Glomerular visceral epithelial cell (primary cell): Measurements from ENCODE around the gene WWC1.
"Not testable (repeated sequence)": the region's sequence is repeated elsewhere in the genome, so short reads cannot be mapped to it uniquely, and the experiment has no call there.

Source experiments
- DNase-seq: peaks from one replicate; pipeline ENCODE4 v3.0.0-alpha.2; 2016; ENCODE audit errors: extremely low spot score

WWC1 gene

DNA sequence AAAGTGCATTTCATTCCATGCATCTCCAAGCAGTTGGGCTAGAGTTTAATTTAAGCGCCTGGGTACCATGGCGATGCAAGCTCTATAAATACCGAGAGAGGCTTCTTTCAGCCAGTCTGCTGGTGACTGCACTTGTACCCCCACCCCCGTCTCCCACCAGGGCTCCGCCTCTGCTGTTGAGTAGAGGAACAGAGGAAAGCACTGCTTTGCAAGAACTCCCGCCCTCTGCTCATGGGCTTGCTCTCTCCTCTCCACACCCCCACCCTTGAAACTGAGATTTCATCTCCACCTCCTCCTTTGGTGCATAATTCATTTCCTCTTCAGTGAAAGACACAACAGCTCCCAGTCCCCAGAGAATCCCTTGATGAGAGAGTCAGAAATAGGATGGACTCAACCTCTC, 5.1 kb upstream of the WWC1 start:
- DNase-seq, result no peak

DNA sequence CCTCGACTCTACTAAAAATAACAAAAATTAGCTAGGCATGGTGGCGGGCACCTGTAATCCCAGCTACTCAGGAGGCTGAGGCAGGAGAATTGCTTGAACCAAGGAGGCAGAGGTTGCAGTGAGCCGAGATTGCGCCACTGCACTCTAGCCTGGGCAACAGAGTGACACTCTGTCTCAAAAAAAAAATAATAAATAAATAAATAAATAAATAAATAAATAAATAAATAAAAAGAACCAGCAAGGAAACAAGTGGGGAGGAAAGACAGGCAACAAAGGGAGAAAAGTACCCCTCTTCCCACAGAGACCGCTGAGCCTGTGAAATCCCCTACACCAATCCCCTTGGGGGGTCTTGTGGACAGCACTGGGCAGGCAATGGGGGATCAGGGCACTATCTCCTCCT, 4.6 kb upstream of the WWC1 start:
- not testable (repeated sequence) for DNase-seq

DNA sequence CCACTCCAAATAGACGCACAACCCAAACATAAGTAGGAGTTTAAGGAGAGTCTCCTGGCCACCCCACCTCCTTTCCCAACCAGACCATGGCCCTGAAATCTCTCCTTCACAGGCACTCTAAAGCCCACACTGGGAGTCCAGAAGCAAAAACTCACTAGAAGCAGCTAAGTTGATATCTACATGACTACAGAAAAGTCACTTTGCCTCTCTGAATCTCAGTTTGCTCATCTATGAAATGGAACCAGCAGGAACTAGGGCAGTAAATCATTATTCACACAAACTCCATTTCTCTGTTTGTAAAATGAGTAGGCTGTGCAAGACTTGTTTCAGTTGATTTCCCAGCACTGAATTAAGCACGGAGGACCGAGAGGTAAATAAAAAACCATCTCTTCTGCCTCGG, 4.1 kb upstream of the WWC1 start:
- no peak for DNase-seq

DNA sequence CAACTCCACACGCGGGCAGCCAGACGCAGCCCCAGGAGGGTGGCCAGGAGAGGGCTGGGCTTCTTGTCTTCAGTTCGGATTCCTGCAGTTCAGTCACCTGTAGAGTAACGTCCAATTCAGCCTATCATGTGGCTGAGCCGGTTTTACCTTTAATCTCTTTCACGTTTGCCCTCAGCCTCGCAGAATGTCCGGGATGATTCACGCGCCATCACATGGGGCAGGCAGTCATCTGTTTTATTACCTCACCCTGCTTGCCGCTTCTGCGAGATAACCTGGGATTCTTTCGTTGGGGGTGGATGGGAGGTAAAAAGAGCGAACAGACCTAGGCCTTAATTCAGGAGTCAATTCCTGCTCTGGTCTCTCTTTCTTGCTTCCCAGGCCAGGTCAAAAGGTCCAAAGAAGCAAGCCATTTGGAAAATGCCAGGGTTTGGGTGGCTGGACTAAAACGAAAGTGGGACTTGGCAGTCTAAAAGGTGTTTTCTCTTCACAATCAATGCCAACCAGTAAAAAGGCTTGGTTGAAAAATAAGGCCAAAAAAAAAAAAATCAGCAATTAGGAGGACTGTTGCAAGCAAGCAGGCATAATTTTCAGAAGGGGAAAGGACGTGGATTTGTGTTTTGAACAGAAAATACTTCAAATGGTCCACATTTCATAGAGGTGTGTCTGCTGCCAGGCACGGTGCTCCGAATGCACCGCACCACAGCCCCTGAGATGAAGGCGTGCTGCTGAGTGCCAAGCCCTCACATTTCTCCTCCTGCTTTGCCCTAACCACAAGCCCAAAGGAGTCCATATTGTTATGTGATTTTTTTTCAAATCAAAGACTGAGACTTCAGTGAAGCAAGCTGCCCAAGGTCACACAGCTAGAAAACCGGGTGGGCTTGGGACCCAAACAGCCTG, 2.8 kb upstream of the WWC1 start:
- DNase-seq, result peak; percentile 93

DNA sequence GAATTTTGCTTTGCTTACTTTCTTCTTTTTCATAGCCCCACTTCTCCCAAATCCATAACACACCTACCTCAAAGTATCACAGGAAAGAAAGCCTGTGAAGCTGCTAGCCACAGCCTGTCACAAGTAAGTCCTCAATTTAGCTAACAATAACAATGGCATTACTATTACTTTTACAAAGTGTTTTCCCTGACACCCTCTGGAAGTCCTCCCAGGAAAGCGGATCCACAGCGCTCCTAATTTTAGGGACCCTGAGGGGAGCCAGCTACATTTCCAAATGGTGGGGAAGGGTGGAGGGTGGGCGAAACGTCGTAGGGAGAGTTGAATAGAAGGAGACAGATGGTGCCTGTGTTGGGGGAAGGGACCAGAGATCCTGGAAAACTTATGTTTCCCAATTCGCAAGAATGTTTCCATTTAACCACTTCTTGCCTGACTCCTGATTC, 523 bp upstream of the WWC1 start:
- DNase-seq, result no peak

DNA sequence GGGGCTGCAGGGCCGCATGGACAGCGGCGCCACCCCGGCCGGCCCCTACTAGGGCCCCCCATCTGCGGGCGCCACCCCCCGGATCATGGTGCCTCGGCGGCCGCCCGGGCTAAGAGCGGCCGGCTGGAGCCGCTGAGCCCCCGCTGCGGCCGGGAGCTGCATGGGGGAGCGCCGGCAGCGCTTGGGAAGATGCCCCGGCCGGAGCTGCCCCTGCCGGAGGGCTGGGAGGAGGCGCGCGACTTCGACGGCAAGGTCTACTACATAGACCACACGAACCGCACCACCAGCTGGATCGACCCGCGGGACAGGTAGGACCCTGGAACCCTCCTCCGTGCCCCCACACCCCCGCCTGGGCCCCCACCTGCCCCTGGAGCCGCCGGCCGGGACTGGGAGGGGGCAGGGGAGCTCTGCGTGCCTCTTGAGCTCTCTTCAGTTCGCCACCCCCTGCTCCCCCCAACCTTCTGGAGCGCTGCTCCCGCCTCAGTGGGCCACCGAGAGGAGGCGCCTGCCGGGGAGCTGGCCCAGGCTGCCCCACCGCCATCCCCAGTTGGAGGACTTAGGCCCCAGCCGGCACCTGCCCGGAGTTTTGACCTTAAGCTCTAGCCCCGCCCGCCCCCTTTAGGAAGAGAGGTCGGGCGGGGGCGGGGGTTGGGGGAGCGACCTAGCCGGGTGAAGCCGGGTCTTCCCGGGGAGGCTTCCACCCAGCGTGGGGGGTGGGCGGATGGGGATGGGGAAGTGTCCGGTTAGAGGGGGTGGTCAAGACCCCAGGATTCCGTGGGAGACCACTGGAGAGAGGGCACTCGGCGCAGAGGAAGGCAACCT, 730 bp downstream of the WWC1 start:
- no peak for DNase-seq

DNA sequence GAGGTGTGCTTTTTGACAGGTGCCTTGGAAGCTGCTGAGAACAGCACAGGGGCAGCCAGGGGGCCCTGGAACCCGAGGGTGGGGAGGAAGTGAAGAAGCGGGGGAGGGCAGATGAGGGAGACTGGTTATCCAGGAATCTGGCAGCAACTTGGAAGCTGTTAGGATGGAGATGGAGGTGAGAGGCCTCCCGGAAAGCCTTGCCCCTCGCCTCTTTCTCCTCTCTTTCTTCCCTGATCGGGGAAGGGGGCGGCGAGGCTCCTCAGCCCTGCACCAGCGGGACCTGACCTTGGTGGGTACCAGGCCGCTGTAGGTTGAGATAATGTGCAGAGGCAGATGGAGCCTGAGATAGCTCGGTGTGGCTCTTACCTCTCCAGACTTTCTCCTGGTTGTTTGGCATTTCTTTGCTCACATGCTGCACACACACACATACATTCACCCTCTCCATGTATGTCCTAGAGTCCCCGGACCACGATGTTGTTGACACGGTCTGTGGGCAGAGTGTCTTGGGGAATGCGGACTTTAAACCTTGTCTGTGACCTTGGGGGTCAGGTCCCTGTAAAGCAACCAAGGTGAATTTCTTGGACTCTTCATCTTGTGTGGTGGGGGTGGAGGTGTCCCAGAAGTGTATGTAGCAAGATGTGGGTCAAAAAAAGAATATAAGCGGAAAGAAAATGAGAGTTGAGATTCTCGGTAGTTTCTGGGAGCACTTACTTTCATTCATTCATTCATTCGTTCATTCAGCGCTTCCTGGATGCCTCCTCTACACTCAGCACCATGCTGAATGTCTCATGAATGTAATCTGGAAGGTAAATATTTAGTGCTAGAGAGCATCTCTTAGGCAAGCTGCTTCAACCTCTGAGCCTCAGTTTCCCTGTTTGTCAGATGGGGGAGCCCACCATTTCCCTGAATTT, 1.6 kb downstream of the WWC1 start:
- DNase-seq, result no peak

DNA sequence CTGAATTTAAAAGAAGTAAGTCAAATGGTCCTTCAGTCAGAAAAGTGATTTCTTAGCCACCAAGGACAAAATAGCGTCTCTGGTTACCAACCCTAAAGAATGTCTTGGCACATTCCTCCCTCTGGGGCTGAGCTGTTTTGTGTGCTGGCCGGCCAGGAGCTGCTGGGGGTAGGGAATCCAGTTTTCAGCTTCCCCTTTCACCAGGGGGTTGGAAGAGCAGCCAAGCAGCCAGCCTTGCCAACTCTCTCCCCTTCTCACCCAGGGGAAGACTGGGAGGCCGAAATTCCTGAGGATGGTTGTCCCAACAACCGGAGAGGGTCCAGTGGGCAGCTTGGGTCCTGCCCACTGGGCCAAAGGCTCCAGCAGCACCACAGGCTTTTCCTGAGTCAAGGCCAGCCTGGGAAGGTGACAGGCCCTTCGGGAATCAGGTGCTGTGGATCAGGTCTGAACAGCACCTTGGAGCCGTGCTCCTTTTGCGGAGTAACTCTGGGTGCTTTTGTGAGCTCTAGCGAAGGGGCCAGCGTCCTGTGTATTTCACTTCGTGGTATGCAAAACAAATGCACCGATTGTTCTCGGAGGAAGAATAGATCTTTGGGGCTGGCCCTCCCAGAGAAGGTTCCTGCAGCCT, 4.2 kb downstream of the WWC1 start:
- peak; percentile 95 for DNase-seq

DNA sequence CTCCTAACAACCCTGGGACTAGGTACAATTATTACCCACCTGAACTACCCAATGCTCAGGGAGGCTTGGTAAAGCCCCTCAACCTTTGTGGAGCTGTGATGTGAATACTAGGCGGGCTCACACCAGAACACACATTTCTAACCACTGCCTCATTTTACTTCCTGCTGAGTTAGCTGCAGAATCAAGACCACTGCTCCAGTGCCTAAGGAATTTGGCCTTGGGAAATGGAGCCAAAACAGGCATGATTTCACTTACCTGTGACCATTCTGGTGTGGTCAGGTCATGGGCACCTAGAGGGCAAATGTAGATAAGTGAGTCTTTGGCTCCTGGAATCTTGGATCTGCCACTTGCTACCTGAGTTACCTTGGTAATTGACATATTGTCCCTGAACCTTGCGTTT, 5.2 kb downstream of the WWC1 start:
- no peak for DNase-seq

DNA sequence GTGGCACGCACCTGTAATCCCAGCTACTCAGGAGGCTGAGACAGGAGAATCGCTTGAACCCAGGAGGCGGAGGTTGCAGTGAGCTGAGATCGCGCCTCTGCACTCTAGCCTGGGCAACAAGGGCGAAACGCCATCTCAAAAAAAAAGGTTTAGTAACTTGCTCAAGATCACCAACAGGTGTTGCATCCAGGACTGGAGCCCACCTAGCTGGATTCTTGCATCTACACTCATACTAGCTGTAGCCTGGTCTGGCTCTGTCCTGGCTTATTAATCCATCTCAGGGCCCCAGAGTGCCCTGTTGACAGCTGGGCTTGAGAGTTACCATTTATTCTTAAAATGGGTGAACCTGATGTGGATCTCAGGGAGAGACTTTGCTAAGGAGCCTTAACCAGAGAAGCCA, 7.5 kb downstream of the WWC1 start:
- DNase-seq, result no peak

DNA sequence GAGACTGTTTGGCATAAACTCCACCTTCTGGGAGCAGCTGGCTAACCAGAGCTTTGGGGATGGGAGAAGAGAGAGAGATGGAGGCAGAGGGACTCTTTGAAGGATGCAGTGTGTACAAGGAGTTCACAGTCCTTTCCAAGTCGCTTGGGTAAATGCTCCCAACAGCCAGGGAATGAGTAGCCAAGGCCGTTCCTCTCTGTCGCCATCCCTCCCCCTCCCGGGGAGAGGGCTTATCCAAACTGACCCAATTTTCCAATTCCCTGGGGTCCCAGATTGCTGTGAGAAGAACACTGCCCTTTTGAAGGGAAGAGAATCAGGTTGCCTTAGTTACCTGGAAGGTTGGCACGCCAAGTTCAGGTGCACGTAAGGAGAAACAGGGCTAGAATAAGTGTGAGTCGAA, 7.9 kb downstream of the WWC1 start:
- DNase-seq, result no peak

DNA sequence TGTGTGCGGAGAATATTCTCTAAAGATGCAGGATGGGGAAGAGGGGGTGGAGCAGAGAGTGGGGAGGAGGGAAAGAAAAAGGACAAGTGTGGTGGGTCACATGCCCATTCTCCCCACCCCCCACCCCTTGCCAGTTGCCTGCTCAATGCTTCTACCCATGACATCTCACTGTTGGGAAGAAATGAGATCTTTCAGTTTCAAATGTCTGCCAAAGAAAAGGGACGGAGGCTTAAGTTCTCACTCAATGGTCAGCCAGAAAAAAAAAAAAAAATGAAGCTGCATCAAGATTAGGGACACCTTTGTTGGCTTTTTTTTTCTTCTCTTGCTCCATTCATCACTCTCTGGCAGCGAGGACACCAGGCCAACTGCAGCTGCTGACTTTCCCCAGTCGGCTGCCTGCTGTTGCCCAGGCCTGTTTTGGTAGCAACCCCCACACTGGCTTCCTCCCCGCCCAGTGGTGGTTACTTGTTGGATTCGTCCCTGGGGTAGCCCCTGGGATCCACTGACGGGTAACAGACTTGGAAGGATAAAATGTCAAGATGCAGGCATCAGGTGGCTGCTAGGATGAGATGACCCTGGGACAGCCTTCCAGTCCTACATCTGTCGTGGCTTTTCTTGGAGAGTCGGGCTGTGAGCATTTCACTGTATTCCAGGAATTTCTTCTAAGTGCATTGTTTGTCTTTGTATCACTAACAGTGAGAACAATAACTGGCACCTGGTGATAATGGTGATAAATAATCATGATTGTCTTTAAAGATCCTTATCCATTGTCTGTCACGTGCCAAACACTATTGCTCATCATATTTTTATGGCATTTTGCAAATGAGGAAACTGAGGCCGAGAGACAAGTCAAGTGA, 9.1 kb downstream of the WWC1 start:
- no peak for DNase-seq

DNA sequence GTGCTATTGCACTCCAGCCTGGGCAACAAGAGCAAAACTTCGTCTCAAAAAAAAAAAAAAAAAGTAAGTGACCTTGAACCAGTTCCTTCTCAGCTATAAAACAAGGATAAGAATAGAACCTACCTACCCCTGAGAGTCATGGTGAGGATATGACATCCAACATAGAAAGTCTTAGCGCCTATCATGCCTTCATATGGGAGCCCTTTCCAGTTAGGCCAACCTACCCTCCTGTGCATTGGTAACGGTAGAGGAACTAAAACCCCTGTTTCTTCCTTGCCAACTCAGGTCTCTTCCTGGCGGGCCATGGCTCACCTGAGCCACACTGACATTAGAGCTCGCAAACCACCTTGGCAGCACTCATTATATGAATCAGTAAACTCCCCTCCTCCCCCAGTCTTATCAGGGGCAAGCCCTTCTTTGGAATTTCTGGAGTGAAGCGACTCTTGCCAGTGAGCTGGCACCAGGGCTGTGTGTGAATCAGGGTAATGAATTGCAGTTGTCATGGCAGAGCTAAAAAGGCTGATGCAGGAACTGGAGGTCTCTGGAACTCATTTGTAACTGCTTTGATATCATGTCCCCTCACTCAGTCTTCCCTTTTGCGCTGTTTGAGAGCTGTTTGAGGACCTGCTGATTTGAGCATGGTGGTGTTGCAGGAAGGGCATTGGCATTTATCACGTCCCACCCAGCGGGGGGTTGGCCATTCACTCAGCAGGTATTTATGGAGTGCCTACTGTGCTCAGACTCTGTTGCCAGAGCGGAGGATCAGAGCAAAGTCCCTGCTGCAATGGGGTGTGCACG, 10.3 kb downstream of the WWC1 start:
- peak; percentile 77 for DNase-seq

DNA sequence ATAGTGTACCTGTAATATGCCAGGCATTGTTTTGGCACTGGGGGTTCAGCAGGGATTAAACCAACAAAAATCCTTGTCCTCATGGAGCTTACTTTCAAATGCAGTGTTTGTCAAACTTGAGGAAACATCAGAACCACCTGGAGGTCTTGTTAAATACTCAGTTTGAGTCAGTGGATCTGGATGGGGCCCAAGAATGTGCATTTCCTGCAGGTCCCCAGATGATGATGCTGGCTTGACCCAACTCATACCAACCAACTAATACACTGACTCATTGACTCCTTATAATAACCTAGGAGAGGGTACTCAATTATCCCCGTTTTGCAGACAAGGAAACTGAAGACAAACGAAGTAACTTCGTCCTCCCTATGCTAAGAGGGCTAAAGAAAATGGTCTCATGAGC, 11.3 kb downstream of the WWC1 start:
- no peak for DNase-seq

DNA sequence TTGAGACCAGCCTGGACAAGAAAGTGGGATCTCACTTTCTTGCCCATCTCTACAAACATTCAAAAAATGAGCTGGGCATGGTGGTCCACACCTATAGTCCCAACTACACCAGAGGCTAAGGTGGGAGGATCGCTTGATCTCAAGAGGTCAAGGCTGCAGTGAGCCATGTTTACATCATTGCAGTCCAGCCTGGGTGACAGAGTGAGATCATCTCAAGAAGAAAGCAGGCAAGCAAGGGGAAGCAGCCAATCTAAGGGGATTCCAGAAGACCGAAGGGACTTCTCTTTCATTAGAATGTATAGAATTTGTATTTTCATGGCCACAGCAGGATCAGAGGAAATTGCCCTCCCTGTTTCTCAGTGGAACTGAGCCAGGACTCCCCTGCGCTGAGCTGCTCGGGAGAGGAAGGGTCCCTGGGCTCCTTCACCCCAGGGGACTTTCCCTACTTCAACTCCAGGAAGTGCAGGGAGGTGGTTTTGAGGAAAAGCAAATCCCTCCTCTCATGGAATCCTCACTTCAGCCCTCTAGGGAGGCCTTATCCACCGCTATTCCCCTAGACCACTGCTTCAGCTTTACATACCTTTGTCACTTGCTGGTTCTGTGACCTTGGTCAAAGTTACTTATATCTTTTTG, 12.1 kb downstream of the WWC1 start:
- peak; percentile 60 for DNase-seq

DNA sequence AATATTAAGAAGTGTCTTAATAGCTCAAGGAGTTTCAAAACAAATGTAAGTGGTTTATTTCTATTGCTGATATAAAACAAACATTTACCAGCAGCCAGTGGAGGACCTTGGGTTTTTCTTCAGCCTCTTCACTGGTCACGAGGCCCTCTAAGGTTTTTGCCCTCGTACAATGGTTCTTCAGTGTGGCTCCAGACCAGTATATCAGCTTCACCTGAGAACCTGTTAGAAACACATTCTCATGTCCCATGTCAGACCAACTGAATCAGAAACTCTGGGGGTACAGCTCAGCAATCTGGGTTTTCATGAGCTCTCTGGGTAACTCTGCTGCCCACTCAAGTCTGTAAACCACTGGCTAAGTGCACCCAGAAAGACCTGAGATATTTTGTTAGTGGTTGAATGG, 12.9 kb downstream of the WWC1 start:
- no peak for DNase-seq

DNA sequence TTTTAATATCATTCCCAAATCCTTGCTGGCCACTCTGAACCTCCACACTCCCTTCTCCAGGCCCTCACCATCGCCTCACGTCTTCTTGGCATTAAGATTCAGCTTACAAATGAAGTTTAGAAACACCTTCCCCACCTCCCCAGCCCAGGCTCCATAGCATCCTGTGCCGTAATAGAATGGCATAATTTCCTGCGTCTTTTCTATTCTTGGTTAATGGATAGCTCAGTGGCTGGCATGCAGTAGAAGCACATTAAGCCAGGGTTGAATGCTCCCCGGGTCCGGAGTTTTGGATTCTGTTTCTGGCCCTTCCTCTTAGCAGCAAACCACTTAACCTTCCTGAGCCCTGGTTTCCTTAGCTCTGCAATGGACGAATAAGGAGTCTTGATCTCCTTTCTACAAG, 13.8 kb downstream of the WWC1 start:
- DNase-seq, result peak; percentile 94

DNA sequence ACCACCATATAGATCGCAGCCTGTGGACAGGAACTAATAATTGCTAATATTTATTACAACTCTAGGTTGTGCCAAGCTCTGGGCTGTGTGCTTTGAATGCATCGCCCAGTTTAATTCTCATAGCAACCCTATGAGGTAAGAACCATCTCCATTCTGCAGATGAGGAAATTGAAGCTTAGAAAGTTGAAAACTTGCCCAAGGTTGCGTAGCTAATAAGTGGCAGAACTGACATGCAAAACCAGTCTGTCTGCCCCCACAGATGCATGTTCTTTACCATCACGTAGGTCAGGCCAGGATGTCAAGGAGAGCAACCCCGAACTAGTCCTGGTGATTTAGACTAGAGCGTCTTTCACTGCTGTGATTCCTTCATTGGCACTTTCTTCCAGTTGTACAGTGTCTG, 15.6 kb downstream of the WWC1 start:
- no peak for DNase-seq

DNA sequence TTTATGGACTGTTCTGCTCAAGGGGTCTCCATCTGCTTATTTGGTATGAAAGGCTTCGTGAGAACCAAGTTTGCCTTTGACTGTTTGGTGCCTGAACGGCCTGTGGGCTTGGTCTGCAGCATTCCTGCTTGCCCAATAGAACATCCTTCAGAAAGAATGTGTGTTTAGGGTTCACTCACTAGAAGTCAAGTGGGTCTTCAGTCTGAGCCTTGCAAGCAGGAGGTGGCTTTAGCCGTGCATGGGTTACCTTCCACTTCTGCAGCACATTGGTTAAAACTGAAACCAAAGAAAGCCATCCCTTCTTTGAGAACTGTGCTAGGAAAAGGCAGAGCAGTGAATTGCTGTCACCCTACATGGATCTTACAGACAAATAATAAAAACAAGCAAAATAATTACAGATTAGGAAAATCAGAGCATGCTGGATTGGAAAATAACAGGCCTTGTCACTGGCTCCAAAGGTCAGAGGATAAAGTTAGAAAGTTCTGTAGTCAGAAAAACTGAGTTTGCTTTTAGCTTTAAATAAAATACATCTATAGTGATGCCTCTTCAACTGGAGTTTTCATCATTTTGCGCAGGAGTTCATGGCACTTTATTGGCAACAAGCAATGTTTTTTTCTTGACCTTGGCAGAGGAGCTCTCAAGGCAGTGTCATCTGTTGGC, 16.6 kb downstream of the WWC1 start:
- no peak for DNase-seq
